HG03342 (cell line): ENCODE measurements around the gene THRAP3.
"Not testable (repeated sequence)": the region's sequence is repeated elsewhere in the genome, so short reads cannot be mapped to it uniquely, and the experiment has no call there.

Experiments
- ATAC-seq: cut with Tn5 transposase; IDR thresholded peaks from one replicate; pipeline ENCODE4 v1.9.1; 2021; ENCODE audit warnings: mild to moderate bottlenecking, moderate library complexity; ENCODE audit not compliant: unreplicated experiment

Gene THRAP3, protein sequence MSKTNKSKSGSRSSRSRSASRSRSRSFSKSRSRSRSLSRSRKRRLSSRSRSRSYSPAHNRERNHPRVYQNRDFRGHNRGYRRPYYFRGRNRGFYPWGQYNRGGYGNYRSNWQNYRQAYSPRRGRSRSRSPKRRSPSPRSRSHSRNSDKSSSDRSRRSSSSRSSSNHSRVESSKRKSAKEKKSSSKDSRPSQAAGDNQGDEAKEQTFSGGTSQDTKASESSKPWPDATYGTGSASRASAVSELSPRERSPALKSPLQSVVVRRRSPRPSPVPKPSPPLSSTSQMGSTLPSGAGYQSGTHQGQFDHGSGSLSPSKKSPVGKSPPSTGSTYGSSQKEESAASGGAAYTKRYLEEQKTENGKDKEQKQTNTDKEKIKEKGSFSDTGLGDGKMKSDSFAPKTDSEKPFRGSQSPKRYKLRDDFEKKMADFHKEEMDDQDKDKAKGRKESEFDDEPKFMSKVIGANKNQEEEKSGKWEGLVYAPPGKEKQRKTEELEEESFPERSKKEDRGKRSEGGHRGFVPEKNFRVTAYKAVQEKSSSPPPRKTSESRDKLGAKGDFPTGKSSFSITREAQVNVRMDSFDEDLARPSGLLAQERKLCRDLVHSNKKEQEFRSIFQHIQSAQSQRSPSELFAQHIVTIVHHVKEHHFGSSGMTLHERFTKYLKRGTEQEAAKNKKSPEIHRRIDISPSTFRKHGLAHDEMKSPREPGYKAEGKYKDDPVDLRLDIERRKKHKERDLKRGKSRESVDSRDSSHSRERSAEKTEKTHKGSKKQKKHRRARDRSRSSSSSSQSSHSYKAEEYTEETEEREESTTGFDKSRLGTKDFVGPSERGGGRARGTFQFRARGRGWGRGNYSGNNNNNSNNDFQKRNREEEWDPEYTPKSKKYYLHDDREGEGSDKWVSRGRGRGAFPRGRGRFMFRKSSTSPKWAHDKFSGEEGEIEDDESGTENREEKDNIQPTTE

DNA sequence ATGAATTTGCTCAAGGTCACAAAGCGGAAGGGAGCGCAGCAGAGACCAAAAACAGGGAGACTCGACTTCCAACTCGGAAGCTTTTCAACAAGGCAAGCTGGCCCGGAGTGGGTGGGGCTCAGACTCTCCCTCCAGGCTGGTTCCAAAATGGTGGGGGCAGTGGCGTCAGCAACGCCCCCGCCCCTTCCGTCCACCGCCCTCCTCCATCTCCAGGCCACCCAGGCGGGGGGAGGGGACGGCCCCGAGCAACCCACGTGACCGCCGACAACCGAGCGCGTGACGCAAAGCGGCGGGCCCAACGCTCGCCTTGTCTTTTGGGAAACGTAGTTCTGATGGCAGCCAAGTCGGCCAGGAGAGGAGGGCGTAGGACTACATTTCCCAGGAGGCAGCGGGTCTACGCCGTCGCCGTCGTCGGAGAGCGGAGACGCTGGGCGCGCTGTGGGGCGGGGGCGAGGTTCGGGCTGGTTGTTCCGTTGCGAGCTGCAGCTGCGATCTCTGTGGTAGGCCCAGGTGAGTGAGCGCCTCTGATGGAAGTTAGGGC lies at the start of gene THRAP3:
THRAP3 (plus strand) TSS at position 448 of the 541 bp plus-strand sequence. CDS start 58,121 bp downstream, outside the sequence.
- ATAC-seq: peak; percentile 88

DNA sequence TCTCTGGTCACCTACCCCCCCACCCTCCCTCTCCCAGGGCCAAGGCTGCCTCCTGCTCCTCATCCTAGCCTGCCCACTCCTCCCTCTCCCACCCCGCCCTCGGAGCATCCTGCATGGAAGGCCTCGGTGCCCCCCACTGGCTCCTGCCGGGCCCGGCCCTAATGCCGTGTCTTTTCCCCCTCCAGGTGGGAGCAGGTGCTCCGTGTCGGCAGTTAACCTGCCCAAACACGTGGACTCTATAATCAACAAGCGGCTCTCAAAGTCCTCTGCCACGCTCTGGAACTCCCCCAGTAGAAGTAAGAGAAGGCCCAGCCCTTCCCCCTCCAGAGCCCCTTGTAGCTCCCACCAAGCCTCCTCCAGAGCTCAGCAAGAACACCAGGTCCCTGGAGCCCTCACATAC lies 49.5 kb upstream of the THRAP3 start:
- ATAC-seq: no peak

DNA sequence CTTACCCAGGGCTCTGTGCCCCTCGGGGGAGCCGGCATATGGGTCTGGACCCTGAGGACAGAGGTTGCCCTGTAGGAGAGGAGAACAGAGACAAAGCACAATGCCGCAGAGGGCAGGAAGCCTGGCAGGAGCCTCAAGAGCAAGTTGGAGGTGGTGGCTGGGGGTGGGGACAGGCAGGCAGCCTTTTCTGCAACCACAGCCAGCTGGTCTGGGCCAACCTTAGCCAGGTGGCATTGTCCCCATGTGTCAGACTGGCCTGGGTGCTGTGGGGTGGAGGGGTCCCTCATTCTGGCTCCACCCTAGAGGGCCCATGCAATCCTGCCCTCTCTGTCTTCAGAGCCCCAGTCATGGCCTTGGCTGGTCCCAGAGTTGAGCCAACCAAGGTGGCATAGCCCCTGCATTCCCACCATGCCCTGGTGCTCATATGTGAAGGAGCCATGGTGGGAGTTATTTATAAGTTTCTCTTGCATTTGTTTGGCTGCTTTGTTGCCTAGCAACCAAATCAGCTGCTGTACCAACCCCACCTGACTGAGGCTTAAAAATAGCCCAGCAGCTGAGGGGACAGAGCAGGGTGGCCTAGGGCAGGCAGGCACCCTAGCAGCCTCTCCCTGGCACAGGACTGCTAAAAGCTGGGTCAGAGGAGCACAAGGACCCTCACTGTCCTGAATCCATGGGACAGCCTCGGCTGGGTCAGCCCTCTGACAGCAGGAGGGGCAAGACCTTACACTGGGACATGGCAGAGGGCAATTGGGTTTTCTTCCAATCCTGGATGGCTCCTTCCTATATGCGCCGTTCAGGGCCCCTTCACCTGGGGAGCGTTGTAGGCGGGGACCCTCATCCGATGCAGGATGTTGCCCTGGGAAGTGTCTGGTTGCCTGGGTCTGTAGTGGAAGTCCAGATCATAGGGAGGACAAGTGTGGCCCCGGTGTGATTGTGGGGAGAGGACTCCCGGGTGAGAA lies 48.8 kb upstream of the THRAP3 start:
- ATAC-seq: no peak

DNA sequence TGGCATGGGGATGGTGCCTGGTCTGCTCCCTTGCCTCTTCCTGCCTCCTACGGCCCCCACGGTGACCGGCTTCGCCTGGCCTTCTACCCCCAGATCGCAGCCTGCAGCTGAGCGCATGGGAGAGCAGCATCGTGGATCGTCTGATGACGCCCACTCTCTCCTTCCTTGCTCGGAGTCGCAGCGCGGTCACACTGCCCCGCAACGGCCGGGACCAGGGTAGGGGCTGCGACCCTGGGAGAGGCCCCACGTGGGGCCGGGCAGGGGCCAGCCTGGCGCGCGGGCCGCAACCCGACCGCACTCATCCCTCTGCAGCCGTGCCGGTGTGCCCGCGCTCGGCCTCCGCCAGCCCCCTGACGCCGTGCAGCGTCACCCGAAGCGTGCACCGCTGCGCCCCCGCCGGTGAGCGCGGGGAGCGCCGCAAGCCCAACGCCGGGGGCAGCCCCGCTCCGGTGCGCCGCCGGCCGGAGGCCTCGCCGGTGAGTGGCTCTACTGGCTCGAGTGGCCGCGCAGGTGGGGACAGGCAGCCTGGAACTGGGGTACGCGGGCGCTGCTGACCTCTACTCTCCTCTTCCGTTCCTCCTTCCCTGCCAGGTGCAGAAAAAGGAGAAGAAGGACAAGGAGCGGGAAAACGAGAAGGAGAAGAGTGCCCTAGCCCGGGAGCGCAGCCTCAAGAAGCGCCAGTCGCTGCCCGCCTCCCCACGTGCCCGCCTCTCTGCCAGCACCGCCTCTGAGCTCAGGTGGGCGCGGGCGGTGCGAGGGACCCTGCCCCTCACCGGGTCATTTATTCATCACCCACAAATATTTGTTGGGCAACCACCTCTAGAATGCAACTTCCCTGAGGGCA lies 47.9 kb upstream of the THRAP3 start:
- no peak for ATAC-seq

DNA sequence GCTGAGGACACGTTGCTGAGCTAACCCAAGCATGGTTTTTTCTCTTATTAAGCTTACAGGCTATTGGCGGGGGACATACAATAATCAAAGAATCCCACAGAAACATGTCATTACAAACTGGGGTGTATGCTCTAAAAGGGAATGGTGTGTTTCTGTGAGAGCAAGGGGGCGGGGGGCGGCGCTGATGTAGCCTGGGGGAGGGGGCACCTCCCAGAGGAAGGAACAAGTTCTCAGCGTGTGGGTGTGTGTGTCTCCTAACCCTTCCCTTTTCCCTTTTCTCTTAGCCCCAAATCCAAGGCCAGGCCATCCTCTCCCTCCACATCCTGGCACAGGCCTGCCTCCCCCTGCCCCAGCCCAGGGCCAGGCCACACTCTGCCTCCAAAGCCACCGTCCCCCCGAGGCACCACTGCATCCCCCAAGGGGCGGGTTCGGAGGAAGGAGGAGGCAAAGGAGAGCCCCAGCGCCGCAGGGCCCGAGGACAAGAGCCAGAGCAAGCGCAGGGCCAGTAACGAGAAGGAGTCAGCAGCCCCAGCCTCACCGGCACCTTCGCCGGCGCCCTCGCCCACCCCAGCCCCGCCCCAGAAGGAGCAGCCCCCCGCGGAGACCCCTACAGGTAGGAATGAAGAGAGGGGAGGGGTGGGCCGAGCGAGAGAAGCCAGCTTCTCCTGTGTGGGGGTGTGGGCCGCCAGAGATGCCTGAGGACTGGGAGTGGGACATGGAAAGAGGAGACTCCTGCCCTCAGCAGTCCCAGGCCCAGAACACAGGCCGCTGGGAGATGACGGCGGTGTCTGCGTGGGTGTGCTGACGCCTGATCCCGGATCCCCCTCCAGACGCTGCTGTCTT lies 46.4 kb upstream of the THRAP3 start:
- no peak for ATAC-seq

DNA sequence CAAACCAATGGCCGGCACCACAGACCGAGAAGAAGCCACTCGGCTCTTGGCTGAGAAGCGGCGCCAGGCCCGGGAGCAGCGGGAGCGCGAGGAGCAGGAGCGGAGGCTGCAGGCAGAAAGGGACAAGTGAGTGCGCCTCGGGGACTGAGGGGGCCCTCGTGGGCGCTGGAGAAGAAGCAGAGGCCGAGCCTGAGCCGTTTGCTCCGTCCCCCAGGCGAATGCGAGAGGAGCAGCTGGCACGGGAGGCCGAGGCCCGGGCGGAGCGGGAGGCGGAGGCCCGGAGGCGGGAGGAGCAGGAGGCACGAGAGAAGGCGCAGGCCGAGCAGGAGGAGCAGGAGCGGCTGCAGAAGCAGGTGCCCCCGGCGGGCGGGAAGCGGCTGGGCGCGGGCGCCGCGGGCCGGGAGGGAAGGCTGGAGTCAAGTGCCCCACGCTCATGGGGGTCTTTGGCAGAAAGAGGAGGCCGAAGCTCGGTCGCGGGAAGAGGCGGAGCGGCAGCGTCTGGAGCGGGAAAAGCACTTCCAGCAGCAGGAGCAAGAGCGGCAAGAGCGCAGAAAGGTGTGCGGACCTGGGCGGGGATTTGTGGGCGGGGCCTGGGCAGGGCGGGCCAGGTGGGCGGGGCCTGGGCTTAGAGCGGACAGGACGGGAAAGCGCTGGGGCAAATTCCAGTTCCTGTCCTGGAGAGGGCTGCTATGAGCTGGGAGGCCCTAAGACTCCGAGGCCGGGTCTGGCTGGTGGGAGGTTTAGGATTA lies 45.6 kb upstream of the THRAP3 start:
- ATAC-seq: no peak

DNA sequence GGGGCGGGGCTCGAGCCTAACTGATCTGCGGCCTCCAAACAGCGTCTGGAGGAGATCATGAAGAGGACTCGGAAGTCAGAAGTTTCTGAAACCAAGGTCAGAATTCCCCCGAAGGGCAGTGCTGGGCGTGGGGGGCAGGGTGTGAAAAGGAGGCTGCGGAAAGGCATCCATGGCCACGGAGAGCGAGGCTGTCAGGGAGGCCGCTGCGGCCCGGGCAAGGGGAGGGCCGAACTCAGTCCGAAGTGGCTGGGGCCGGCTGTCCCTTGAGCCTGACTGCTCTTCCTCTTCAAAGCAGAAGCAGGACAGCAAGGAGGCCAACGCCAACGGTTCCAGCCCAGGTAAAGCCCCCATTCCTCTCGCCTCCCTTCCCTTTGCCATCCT lies 45.0 kb upstream of the THRAP3 start:
- ATAC-seq: no peak

DNA sequence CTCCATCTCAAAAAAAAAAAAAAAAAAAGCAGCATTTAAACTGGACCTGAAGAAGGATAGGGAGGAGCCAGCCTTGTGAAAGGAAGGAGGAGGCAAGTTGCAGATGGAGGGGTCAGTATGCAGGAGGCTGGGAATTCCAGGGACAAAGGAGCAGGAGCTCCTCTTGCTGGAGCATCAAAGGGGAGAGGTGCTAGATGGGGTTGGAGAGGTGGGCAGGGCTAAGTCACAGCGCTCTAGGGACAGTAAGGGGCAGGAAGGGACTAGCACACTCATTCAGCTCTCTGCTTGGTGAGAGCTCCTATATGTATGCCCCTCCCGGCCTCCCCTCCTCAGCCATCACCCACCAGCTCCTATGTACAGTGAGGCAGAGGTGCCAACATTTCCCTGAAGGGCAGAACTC lies 41.5 kb upstream of the THRAP3 start:
- no peak for ATAC-seq

DNA sequence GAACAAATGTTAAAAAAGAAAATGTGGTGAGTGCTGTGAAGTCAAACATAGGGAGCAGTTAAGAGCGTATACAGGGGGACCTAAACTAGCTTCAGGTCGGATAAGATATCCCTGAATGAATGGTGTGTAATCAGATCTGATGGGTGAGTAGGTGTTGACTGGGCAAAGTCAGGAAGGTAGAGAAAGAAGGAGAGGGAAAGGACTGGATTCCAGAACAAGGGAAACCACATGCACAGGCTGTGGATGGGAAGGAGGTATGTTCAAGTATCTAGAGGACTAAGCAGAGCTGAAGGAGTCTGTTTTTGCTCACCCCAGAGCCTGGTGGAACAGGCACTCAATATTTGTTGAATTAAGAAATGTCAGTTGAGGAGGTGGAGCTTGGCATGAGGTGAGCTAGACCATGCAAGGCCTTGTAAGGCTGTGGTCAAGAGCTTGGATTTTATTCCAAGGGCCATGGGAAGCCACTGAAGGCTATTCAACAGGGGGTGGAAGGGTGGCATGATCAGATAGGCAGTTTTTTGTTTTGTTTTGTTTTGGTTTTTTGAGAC lies 40.9 kb upstream of the THRAP3 start:
- no peak for ATAC-seq

DNA sequence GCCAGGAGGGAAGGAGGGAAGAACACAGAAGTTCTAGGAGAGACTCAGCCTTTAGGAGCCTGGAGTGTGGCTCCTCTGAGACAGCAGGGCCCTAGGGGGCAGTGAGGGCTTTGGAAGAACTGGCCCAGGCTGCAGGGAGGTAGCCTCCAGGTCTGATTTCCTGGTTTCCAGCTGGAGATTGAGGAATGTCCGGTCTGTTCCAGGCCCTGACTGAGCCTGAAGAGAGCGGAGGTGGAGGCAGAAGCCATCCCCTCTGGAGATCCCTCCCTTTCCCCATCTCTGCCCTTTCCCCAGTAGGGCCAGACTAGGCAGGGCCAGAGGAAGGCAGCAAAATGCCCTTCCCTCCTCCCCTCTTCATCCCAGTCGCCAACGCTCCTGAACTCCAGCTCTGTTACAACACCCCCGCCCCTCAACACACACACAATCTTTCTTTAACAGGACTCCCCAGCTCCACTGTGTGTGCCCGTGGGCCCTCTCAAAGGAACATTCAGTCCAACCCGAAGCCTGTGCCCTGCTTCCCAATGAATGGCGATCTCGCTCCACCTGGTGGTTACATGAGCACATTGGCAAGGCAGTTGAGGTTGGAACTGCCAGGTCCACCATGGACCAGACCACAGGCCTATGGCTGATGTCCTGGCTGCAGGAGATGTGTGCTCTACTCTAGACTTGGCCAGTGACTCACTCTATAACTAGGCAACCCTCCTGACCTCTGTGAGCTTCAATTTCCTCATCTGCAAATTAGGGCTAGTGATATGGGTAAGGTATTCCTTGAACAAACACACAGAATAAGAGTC lies 36.2 kb upstream of the THRAP3 start:
- ATAC-seq: peak; percentile 68

DNA sequence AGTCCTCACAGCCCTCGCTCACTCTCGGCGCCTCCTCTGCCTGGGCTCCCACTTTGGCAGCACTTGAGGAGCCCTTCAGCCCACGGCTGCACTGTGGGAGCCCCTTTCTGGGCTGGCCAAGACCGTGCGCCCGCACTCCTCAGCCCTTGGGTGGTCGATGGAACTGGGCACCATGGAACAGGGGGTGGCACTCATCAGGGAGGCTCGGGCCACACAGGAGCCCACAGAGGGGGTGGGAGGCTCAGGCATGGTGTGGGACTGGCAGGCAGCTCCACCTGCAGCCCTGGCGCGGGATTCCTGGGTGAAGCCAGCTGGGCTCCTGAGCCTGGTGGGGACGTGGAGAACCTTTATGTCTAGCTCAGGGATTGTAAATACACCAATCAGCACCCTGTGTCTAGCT lies 27.4 kb upstream of the THRAP3 start:
- ATAC-seq: not testable (repeated sequence)

DNA sequence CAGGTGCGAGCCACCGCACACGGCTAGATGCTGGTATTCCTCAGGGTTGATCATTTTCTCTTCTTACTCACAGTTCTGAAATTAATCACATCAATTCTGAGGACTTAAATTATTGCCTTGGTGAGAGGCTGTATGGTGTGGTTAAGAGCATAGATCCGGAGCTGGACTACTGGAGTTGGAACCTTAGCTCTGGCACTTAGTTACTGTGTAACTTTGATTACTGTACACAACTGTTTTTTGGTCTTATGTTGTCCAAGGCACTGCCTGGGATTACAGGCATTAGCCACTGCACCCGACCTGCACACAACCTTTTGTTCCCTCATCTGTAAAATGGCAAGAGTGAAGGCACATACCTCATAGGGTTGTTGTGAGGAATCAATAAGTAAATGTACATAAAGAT lies 25.6 kb upstream of the THRAP3 start:
- no peak for ATAC-seq

DNA sequence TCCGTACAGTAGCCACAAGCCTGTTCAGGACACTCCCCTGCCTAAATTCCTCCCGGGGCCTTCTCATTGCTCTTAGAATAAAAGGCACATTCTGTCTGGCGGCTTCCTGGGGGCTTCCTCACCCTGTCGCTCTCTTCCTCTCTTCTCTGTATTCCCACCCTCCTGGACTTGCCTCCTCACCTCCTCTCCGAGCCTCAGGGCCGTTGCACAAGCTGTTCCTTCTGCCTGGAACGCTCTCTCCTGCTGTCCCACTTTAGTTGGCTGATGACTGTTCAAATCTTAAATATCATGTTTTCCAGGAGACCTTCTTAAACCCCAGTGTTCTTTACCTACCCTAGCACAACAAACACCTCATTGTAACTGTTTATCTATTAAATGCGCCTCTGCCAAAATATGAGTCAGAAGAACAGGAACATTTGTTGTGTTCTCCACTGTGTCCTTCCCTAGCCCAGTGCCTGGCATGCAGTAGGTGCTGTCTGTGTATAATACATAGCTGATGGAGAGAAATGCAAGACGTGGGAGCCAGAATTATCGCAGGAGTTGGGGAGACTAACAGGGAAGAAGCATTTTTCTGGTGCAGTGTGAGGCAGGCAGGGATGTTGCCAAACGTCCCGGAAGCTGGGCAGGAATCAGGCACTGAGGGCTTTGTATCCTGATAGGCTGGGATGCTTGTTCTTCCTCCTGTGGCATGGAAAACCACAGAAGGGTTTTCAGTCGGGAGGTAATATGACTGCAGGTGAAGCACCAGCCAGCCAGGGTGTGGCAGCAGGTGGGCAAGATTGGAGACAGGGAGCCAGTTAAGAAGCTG lies 24.1 kb upstream of the THRAP3 start:
- no peak for ATAC-seq

DNA sequence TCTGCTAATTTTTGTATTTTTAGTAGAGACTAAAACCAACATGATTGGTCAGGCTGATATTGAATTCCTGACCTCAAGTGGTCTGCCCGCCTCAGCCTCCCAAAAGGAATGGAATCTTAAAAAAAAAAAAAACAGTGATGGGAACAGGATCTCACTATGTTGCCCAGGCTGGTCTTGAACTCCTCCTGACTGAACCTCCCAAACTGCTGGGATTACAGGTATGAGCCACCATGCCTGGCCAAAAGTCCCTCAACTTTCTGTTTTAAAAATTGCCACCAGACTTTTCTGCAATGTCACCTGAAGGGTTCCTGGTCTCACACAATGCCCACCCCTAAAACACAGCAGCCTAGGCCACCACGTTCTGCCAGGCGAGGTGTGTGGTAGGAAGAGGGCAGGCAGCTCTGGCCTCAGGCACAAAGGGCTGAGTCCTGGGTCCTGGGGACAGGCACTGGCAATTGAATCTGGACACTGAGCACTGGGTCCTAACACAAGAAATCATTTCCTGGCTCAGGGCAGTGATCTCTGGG lies 21.2 kb upstream of the THRAP3 start:
- ATAC-seq: no peak

DNA sequence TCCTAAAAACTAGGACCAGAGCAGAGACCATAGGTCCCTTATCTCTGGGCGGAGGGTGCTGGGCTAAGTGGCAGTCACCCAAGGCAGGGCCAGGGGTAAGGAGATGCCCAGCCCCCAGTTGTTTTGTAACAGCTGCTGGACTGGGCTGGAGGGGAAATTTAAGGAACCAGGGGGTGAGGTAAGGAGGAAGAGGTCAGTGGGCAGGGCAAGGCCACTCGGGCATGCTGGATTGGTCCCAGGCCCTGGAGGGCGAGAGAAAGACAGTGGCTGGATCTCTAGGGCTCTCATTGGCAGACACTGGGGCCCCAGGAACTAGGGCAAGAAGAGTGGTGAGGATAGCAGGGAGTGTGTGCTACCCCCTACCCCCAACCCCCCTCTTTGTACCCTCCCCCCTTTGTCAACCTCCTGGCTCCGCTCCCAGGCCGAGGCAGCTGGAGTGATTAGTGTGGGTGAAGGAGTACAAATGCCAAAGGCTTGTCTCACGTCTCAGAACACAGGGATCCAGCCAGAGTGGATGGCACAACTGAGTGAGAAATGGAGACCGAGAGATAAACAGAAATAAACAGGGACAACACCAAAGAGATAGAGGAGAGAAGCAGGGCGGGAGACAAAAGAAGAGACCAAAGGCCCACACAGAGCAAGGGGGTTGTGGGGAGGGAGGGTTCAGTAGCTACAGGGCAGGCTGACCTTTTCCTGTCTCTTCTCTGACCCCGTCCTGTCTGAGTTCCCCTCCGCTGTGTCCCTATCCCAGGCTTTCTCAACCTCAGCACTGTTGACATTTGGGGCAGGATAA lies 20.5 kb upstream of the THRAP3 start:
- no peak for ATAC-seq
